ENCODE data around the gene PMM2. TPM values are rescaled to one million over a fixed set of nuclear protein-coding genes. Genes with fewer than 3 reads are reported as not detected.

PMM2 gene
- total and polyA plus RNA-seq, 9 of the 15 experiments (the other 6 are each of a cell fraction or from before 2014, with no cell fraction given) = 5.6 to 42.7 (median 25.9) TPM

- no peak for TF ChIP-seq CHD7 (IDR thresholded peaks at IDR 0.05; ENCODE audit: low read depth, low read length)
- TF ChIP-seq MEF2A (IDR thresholded peaks at IDR 0.05; ENCODE audit: control insufficient read depth, low read depth, low read length) = no peak
- no peak for TF ChIP-seq PYGO2 (tag; IDR thresholded peaks at IDR 0.05)
- no peak for TF ChIP-seq STAT5B (CRISPR knock-in tag; IDR thresholded peaks at IDR 0.05)
- TF ChIP-seq NUFIP1 (IDR thresholded peaks at IDR 0.05; ENCODE audit: partially characterized antibody) = no peak
- no peak for TF ChIP-seq PHF21A (IDR thresholded peaks at IDR 0.05; ENCODE audit: borderline replicate concordance, low read depth)
- TF ChIP-seq XRCC3 (IDR thresholded peaks at IDR 0.05) = no peak
- TF ChIP-seq MTA1 (IDR thresholded peaks at IDR 0.05; ENCODE audit: borderline replicate concordance) = no peak
- no peak for TF ChIP-seq IRF1 (CRISPR knock-in tag; IDR thresholded peaks at IDR 0.05; ENCODE audit: borderline replicate concordance)
- TF ChIP-seq TFAM (CRISPR knock-in tag; conservative IDR thresholded peaks at IDR 0.05) = no peak
- peak; percentile 93 for TF ChIP-seq E2F8 (IDR thresholded peaks at IDR 0.05; ENCODE audit: low read depth, partially characterized antibody)
Observed at GRCh38 chr16:8797364-8798173, at the start of gene PMM2, which contains the start of gene TMEM186 (continued).

Measured in K562 (cell line).